Subcutaneous abdominal adipose tissue (tissue), 5 donors: Measurements from ENCODE around the gene GID8.
A peak's percentile ranks its signal among the peaks of the same experiment; 100 is the strongest.

ENCODE experiments used
- H3K27ac ChIP-seq: one replicate; pipeline ENCODE4 v1.7.0; 2013; ENCODE audit warnings: low read depth, mild to moderate bottlenecking, inconsistent platforms, low read length, moderate library complexity
- H3K27me3 ChIP-seq, 5 donors: one replicate each; pipeline ENCODE4 v1.7.0; 2013; ENCODE audit warnings: low read length in 5 of 5, inconsistent platforms in 1 of 5; ENCODE audit not compliant: control insufficient read depth in 5 of 5, insufficient read depth in 4 of 5
- H3K36me3 ChIP-seq, 5 donors: one replicate each; pipeline ENCODE4 v1.7.0; 2013; ENCODE audit warnings: low read length in 5 of 5; ENCODE audit not compliant: control insufficient read depth in 5 of 5, insufficient read depth in 5 of 5
- H3K4me1 ChIP-seq, 5 donors: one replicate each; pipeline ENCODE4 v1.7.0; 2013; ENCODE audit warnings: low read length in 5 of 5, mild to moderate bottlenecking in 3 of 5, moderate library complexity in 1 of 5; ENCODE audit not compliant: control insufficient read depth in 5 of 5, insufficient read depth in 5 of 5
- H3K4me3 ChIP-seq, 5 donors: one replicate each; pipeline ENCODE4 v1.7.0; 2013; ENCODE audit warnings: low read length in 5 of 5, low read depth in 1 of 5
- H3K9ac ChIP-seq, 5 donors: one replicate each; pipeline ENCODE4 v1.7.0; 2013; ENCODE audit warnings: low read length in 5 of 5, mild to moderate bottlenecking in 4 of 5, moderate library complexity in 3 of 5
- H3K9me3 ChIP-seq, 5 donors: one replicate each; pipeline ENCODE4 v1.7.0; 2013; ENCODE audit warnings: low read length in 5 of 5; ENCODE audit not compliant: control insufficient read depth in 5 of 5
- donor health status: healthy.
- donor health status: healthy.
- donor health status: healthy.
- donor health status: healthy.
- donor health status: healthy.

GID8 gene

GRCh38 chr20:62910777-62911497, 27.0 kb upstream of the GID8 start:
- peaks cover 3 to 74% (median 72%) of the 10 kb centered on the region in 5 donors for H3K36me3 ChIP-seq

DNA sequence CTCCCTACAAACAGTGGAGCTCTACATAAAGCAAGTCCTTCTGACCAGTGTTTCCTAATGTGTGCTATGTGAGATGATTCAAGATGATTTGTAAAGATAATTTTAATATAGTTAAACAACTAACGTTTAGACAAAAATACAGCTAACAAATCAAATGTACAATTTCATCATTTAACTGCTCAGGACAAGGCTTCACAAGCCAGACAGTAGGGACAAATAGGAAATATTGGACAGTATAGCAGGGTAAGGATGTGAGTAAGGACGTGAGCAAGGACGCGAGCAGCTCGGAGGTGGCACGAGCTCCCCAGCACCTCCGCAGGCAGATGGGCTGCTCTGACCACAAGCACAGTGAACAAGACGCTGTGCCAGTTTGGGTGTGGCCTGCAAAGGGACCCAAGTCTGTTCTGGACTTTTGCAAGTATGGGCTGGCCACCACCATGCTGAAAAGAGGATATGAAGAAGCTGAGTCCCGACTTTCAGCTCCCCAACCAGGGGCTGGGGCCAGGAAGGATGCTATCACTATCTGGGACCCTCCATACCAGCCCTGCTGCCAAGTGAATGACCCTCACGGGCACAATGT, 26.2 kb upstream of the GID8 start:
- no peak overlapping the region for H3K4me3 ChIP-seq
- H3K9ac ChIP-seq: no peak overlapping the region
- peaks cover 0 to 30% (median 28%) of the 10 kb centered on the region in 5 donors for H3K4me1 ChIP-seq
- H3K9me3 ChIP-seq: no peaks in the 10 kb centered on the region
- no peaks in the 10 kb centered on the region for H3K27me3 ChIP-seq
- peaks cover 3 to 65% (median 63%) of the 10 kb centered on the region in 5 donors for H3K36me3 ChIP-seq
- no peak overlapping the region for H3K27ac ChIP-seq

More at GRCh38 chr20:62910777-62911497, 27.0 kb upstream of the GID8 start:
- Histone ChIP-seq H3K27ac (no peak overlapping the region), H3K9ac (no peak overlapping the region), H3K4me1 (peaks cover 0 to 23% (median 21%) of the 10 kb centered on the region in 5 donors), H3K9me3 (no peaks in the 10 kb centered on the region), H3K4me3 (no peak overlapping the region), H3K27me3 (no peaks in the 10 kb centered on the region)

DNA sequence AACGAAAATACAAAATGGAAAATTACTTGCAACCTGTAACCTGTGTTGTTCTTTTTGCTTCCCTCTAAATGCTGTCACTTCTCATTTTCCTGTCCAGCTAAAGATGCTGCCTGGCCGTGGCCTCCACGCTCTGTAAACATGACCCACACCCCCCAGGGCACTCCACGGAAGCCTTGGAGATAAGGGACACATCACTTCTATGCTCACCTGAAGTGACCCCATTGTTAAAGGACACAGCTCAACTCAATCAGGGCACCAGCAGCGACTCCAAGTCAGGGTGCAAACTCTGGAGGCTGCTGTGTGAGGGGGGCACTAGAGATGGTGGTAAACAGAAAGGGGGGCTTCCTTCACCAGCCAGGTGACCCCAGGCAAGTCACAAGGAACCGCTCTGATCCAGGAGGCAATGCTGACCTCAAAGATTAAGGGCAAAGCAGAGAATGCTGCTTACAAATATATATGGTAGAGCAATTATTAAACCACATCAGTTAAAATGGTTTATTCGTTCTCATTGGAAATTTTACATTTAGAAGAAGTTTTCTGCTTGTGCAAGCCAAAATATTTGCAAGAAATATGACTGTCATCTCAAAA, 24.8 kb upstream of the GID8 start:
- Histone ChIP-seq H3K27ac (no peak overlapping the region), H3K36me3 (peaks cover 3 to 52% (median 50%) of the 10 kb centered on the region in 5 donors), H3K4me3 (no peak overlapping the region), H3K4me1 (peaks cover 2 to 43% (median 41%) of the 10 kb centered on the region in 5 donors), H3K9me3 (no peaks in the 10 kb centered on the region), H3K9ac (no peak overlapping the region), H3K27me3 (no peaks in the 10 kb centered on the region)

GRCh38 chr20:62914436-62914835, 23.5 kb upstream of the GID8 start:
- H3K9me3 ChIP-seq: no peaks in the 10 kb centered on the region
- H3K27ac ChIP-seq: no peak overlapping the region
- H3K27me3 ChIP-seq: no peaks in the 10 kb centered on the region
- H3K4me1 ChIP-seq: peaks cover 4 to 54% (median 54%) of the 10 kb centered on the region in 5 donors
- no peak overlapping the region for H3K4me3 ChIP-seq
- H3K36me3 ChIP-seq: peaks cover 3 to 39% (median 37%) of the 10 kb centered on the region in 5 donors
- H3K9ac ChIP-seq: peak overlapping the region in 3 of 5 donors; percentile 22 to 54 (median 31)

DNA sequence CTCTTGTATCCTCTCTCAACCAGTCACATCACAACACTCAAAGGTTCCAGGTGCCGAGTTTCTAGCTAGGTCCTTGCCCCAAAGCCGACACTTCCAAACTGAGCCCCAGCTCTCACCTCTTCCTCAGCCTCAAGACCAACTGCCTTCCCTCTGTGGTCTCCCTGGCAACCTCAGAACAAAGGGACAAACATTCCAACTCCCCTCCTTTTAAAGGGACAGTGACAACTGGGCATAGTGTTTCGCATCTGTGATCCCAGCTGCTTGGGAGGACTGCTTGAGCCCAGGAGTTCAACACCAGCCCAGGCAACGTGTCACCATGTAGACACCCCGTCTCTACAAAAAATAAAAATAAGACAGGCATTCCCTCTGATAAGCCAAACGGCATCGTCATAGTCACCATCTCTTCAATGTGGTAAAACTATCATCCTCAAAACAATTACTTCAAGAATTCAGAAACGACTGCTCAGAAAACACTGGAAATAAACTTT, 22.9 kb upstream of the GID8 start:
- Histone ChIP-seq H3K9ac (peak overlapping the region in 2 of 5 donors; percentile 22 to 54), H3K4me1 (peaks cover 4 to 60% (median 59%) of the 10 kb centered on the region in 5 donors)

GRCh38 chr20:62916703-62917476, 21.1 kb upstream of the GID8 start:
- no peak overlapping the region for H3K4me3 ChIP-seq
- no peaks in the 10 kb centered on the region for H3K27me3 ChIP-seq
- no peaks in the 10 kb centered on the region for H3K9me3 ChIP-seq
- H3K4me1 ChIP-seq: peaks cover 4 to 79% (median 76%) of the 10 kb centered on the region in 5 donors
- H3K36me3 ChIP-seq: peaks cover 0 to 14% (median 12%) of the 10 kb centered on the region in 5 donors
- no peak overlapping the region for H3K27ac ChIP-seq
- peak overlapping the region in 1 of 5 donors; percentile 20 for H3K9ac ChIP-seq

More for the DNA sequence above, 22.9 kb upstream of the GID8 start:
- no peaks in the 10 kb centered on the region for H3K27me3 ChIP-seq
- peaks cover 0 to 33% (median 31%) of the 10 kb centered on the region in 5 donors for H3K36me3 ChIP-seq
- H3K9me3 ChIP-seq: no peaks in the 10 kb centered on the region
- H3K27ac ChIP-seq: no peak overlapping the region
- H3K4me3 ChIP-seq: peak overlapping the region in 4 of 5 donors; percentile 8 to 59 (median 30)

DNA sequence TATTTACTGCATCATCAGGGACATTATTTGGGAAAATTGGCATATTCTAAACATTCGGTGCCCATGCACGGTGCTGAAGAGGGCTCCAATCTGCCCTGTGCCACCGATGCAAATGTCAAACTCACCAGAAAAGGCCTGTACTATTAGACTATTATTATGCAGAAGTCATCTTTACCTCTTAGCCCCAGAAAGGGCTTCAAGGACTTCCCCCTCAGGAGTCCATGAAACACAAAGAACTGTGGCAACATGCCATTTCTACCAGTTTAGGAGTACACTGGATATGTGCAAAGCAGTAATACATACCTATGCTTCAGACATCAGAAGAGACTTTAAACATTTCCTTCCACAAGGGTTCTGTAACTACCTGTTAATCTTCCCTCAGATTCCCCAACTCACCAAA, 20.2 kb upstream of the GID8 start:
- Histone ChIP-seq H3K9ac (no peak overlapping the region), H3K27ac (no peak overlapping the region), H3K9me3 (no peaks in the 10 kb centered on the region), H3K4me3 (no peak overlapping the region), H3K36me3 (peaks cover 0 to 9% (median 8%) of the 10 kb centered on the region in 5 donors), H3K4me1 (peaks cover 4 to 87% (median 82%) of the 10 kb centered on the region in 5 donors), H3K27me3 (no peaks in the 10 kb centered on the region)

GRCh38 chr20:62918147-62918546, 19.8 kb upstream of the GID8 start:
- peaks cover 4 to 88% (median 85%) of the 10 kb centered on the region in 5 donors for H3K4me1 ChIP-seq
- no peaks in the 10 kb centered on the region for H3K9me3 ChIP-seq
- H3K9ac ChIP-seq: no peak overlapping the region
- peaks cover 0 to 5% (median 4%) of the 10 kb centered on the region in 5 donors for H3K36me3 ChIP-seq
- no peaks in the 10 kb centered on the region for H3K27me3 ChIP-seq
- no peak overlapping the region for H3K27ac ChIP-seq
- H3K4me3 ChIP-seq: no peak overlapping the region

DNA sequence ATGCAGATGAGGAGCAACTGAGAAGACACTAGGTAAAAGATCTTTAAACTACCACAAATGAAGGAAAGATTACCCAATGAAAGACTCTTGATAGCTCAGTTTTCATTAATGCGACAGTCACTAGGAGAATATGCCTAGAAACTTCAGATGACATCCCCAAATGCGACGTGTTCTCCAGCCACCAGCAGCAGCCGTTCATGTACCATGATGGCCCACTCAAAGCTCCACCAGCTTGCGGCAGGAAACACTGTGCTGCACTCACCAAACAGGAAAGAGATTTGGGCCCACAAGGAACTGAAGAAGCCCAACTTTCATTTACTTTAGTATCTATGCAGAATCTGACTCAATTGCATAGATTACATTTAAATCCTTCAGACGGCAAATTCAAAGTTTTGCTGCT, 19.1 kb upstream of the GID8 start:
- no peak overlapping the region for H3K9ac ChIP-seq
- no peak overlapping the region for H3K27ac ChIP-seq
- H3K36me3 ChIP-seq: no peaks in the 10 kb centered on the region
- no peaks in the 10 kb centered on the region for H3K9me3 ChIP-seq
- H3K27me3 ChIP-seq: no peaks in the 10 kb centered on the region
- peaks cover 9 to 92% (median 89%) of the 10 kb centered on the region in 5 donors for H3K4me1 ChIP-seq
- H3K4me3 ChIP-seq: peak overlapping the region in 1 of 5 donors; percentile 4
